ENCODE results near the gene GPAT3. TPM values are rescaled to one million over a fixed set of nuclear protein-coding genes. Genes with fewer than 3 reads are reported as not detected.

GPAT3 gene
- total RNA-seq (10 to 100 TPM; 26.8 to 64.5 (median 38.8) TPM), polyA plus RNA-seq (10 to 100 TPM; 21.3 to 53.6 TPM)
- long read RNA-seq, donor 1, transcript GPAT3-202 (13 exons, 2,631 nt) = minor isoform, 22 of 83 reads
- long read RNA-seq, donor 1, transcript GPAT3-201 (12 exons, 2,625 nt) = major isoform, 48 of 83 reads
- long read RNA-seq, donor 1, partial matches to known transcripts = 3 of 83 reads
- long read RNA-seq, donor 1, other reads (novel, unspliced or antisense) = 10 of 83 reads
- long read RNA-seq, donor 2, transcript GPAT3-201 (12 exons, 2,625 nt) = major isoform, 228 of 289 reads
- long read RNA-seq, donor 2, transcript GPAT3-202 (13 exons, 2,631 nt) = minor isoform, 28 of 289 reads
- long read RNA-seq, donor 2, partial matches to known transcripts = 8 of 289 reads
- long read RNA-seq, donor 2, other reads (novel, unspliced or antisense) = 25 of 289 reads
- long read RNA-seq, donor 3, transcript GPAT3-201 (12 exons, 2,625 nt) = major isoform, 96 of 107 reads
- long read RNA-seq, donor 3, partial matches to known transcripts = 0 of 107 reads
- long read RNA-seq, donor 3, other reads (novel, unspliced or antisense) = 7 of 107 reads

- Histone ChIP-seq H3K27ac (peak within 1 kb of the TSS; percentile 70 to 95 (median 92)), H3K9me3 (no peaks in the 10 kb centered on the region), H3K27me3 (peaks cover 0 to 19% (median 0%) of the 10 kb centered on the region in 9 donors), H3K4me3 (peak within 1 kb of the TSS; percentile 57 to 90 (median 73)), H3K36me3 (no peaks in the 10 kb centered on the region), H3K4me1 (peaks cover 0 to 24% (median 8%) of the 10 kb centered on the region in 12 donors)
- WGBS, 4 donors = 0 to 1% (median 0%) methylated on average over 36 to 63 of the region's 63 CpGs
- peak in 1 of 2 donors; percentile 69 for TF ChIP-seq POLR2A (IDR thresholded peaks at IDR 0.05)
- TF ChIP-seq CTCF (IDR thresholded peaks at IDR 0.05) = no peak
- intact Hi-C loops (cut with DNase I) = loop anchor here in 9 of 10 donors (2.0 to 10.0 kb wide), 5 partner anchors 51 to 92 kb away; partner anchors contain the start of gene ABRAXAS1 (in 1 of the 9)
- ATAC-seq (peak; percentile 83 to 94 (median 88)), DNase-seq (peak; percentile 78 to 91 (median 89))
Observed at GRCh38 chr4:83535520-83536361, at the start of gene GPAT3. GPAT3 (plus strand) TSS chr4:83536108; CDS start chr4:83536623, 515 bp downstream.

- 81 to 88% (median 86%) methylated on average over 3 of the region's 3 CpGs for WGBS, 4 donors
- Histone ChIP-seq H3K4me3 (no peak overlapping the region), H3K9me3 (no peaks in the 10 kb centered on the region), H3K4me1 (peaks cover 0 to 19% (median 7%) of the 10 kb centered on the region in 12 donors), H3K36me3 (peaks cover 0 to 1% (median 0%) of the 10 kb centered on the region in 9 donors), H3K27ac (no peak overlapping the region), H3K27me3 (no peaks in the 10 kb centered on the region)
- ATAC-seq = no peak
- intact Hi-C loops (cut with DNase I) = no loop called here
- TF ChIP-seq POLR2A (IDR thresholded peaks at IDR 0.05) (no peak), CTCF (IDR thresholded peaks at IDR 0.05) (no peak)
- DNase-seq = no peak
Observed at GRCh38 chr4:83486457-83487129, 49.3 kb upstream of the GPAT3 start.

- 16 to 28% (median 25%) methylated on average over 1 of the region's 1 CpG for WGBS, 4 donors
- H3K4me3 ChIP-seq = no peak overlapping the region
- H3K9me3 ChIP-seq = no peaks in the 10 kb centered on the region
- no peak for TF ChIP-seq POLR2A (IDR thresholded peaks at IDR 0.05)
- TF ChIP-seq CTCF (IDR thresholded peaks at IDR 0.05) = no peak
- H3K36me3 ChIP-seq = no peaks in the 10 kb centered on the region
- DNase-seq (no peak), ATAC-seq (no peak)
- H3K4me1 ChIP-seq = peaks cover 0 to 8% (median 5%) of the 10 kb centered on the region in 12 donors
- intact Hi-C loops (cut with DNase I) = loop anchor here in 1 of 10 donors (5.0 kb wide), 1 partner anchor 152 kb away; no protein-coding TSS in a partner anchor
- H3K27me3 ChIP-seq = no peaks in the 10 kb centered on the region
- H3K27ac ChIP-seq = no peak overlapping the region
Observed at GRCh38 chr4:83489711-83490326, 46.1 kb upstream of the GPAT3 start.

All from heart left ventricle (tissue), 16 donors.